PC-9 (cell line): Measurements from ENCODE around the gene VIM. TPM values are rescaled to one million over a fixed set of nuclear protein-coding genes. Genes with fewer than 3 reads are reported as not detected.

ENCODE experiments used
- BruUV-seq: library from RNA; stranded (reverse); fragments of 400-500 nt; replicated peaks from 2 replicates; lab custom pipeline; 2021; lab: Mats Ljungman, UMichigan
- CTCF ChIA-PET: fragments of 300-600 bp; sonication (Branson Sonifier 250); formaldehyde crosslinking; loops from one replicate; lab custom pipeline; 2022; ENCODE audit warnings: antibody characterized with exemption; lab: Charles Lee
- POLR2A ChIA-PET: fragments of 300-600 bp; sonication (Branson Sonifier 250); formaldehyde crosslinking; loops from one replicate; lab custom pipeline; 2022; ENCODE audit warnings: antibody characterized with exemption; ENCODE audit not compliant: unreplicated experiment; lab: Charles Lee
- DNase-seq, 2 experiments: peaks; one replicate each; pipeline versions ENCODE4 v3.0.0 to v3.0.0-alpha.2; 2015 to 2022; ENCODE audit warnings: mixed read lengths in 1 of 2
- H2AFZ ChIP-seq: fragments of 200-600 bp; sonication (generic); 2 replicates; pipeline ENCODE4 v1.8.1; 2017; ENCODE audit warnings: antibody characterized with exemption
- H3F3A ChIP-seq: fragments of 200-600 bp; sonication (generic); 2 replicates; pipeline ENCODE4 v1.8.1; 2017; ENCODE audit warnings: antibody characterized with exemption, mild to moderate bottlenecking, low read depth; ENCODE audit not compliant: insufficient read depth
- H3K27ac ChIP-seq: fragments of 200-600 bp; sonication (generic); 2 replicates; pipeline ENCODE4 v1.6.1; 2016; ENCODE audit warnings: mixed run types
- H3K27me3 ChIP-seq: fragments of 200-600 bp; sonication (generic); 2 replicates; pipeline ENCODE4 v1.6.1; 2016; ENCODE audit warnings: low read depth, mixed run types; ENCODE audit not compliant: insufficient read depth
- H3K36me3 ChIP-seq: fragments of 200-600 bp; sonication (generic); 2 replicates; pipeline ENCODE4 v1.6.1; 2016; ENCODE audit warnings: low read depth, mixed run types
- H3K4me1 ChIP-seq: fragments of 200-600 bp; sonication (generic); replicated peaks from 2 replicates; pipeline ENCODE4 v1.6.1; 2016; ENCODE audit warnings: mixed run types; ENCODE audit not compliant: insufficient read depth
- H3K4me2 ChIP-seq: fragments of 200-600 bp; sonication (generic); 2 replicates; pipeline ENCODE4 v1.6.1; 2017; ENCODE audit warnings: mixed run types
- H3K4me3 ChIP-seq: fragments of 200-600 bp; sonication (generic); 2 replicates; pipeline ENCODE4 v1.6.1; 2016; ENCODE audit warnings: mixed run types
- H3K79me2 ChIP-seq: fragments of 200-600 bp; sonication (generic); 2 replicates; pipeline ENCODE4 v1.6.1; 2017; ENCODE audit warnings: low read depth, mixed run types
- H3K9me2 ChIP-seq: fragments of 200-600 bp; sonication (generic); 2 replicates; pipeline ENCODE4 v1.8.1; 2017; ENCODE audit warnings: mild to moderate bottlenecking; ENCODE audit not compliant: insufficient read depth
- H3K9me3 ChIP-seq: fragments of 200-600 bp; sonication (generic); 2 replicates; pipeline ENCODE4 v1.8.1; 2016; ENCODE audit warnings: low read depth; ENCODE audit not compliant: insufficient read depth
- H4K20me1 ChIP-seq: fragments of 200-600 bp; sonication (generic); 2 replicates; pipeline ENCODE4 v1.8.1; 2017; ENCODE audit not compliant: insufficient read depth
- CTCF ChIP-seq: fragments of 200-600 bp; sonication (generic); conservative IDR thresholded peaks from 2 replicates; pipeline ENCODE4 v1.6.1; 2017; ENCODE audit warnings: mixed run types, antibody characterized with exemption, mild to moderate bottlenecking, moderate library complexity
- EZH2 ChIP-seq: fragments of 200-600 bp; sonication (generic); IDR thresholded peaks from 2 replicates; pipeline ENCODE4 v1.8.0; 2017; ENCODE audit warnings: antibody characterized with exemption, low read depth
- intact Hi-C: fragments of 100-400 bp; cut with micrococcal nuclease; formaldehyde crosslinking; loops from one replicate; pipeline ENCODE4 v1.10.0; 2022; ENCODE audit not compliant: unreplicated experiment
- total RNA-seq: library from RNA; stranded (reverse); gene quantifications from 2 replicates; pipeline ENCODE4 v1.2.3, GENCODE V29; 2021

Gene VIM
- total RNA-seq, 1 experiment from 2014 or later: 14.8 TPM

GRCh38 chr10:17233286-17233991, 5.4 kb downstream of the VIM start:
- H3F3A ChIP-seq: peaks cover 9% of the 10 kb centered on the region
- H3K4me3 ChIP-seq: no peak overlapping the region
- intact Hi-C loops: loop anchor here (5.0 kb wide), 1 partner anchor 111 kb away; no protein-coding TSS in a partner anchor

GRCh38 chr10:17234431-17234945, 6.4 kb downstream of the VIM start:
- CTCF ChIA-PET: no interaction called here
- H3K4me3 ChIP-seq: no peak overlapping the region
- H3K79me2 ChIP-seq: no peaks in the 10 kb centered on the region
- H2AFZ ChIP-seq: no peak overlapping the region
- no peak overlapping the region for H3K4me2 ChIP-seq
- no peaks in the 10 kb centered on the region for H3K36me3 ChIP-seq
- H3K27me3 ChIP-seq: no peaks in the 10 kb centered on the region
- H3K27ac ChIP-seq: no peak overlapping the region
- H3K9me2 ChIP-seq: no peaks in the 10 kb centered on the region
- H3K4me1 ChIP-seq: peaks cover 9% of the 10 kb centered on the region
- POLR2A ChIA-PET: no interaction called here
- TF ChIP-seq EZH2 (no peak), CTCF (no peak)
- intact Hi-C loops: loop anchor here (5.0 kb wide), 1 partner anchor 112 kb away; no protein-coding TSS in a partner anchor
- no peaks in the 10 kb centered on the region for H3K9me3 ChIP-seq
- peaks cover 9% of the 10 kb centered on the region for H3F3A ChIP-seq
- DNase-seq: no peak
- no TSS peak for BruUV-seq
- no peaks in the 10 kb centered on the region for H4K20me1 ChIP-seq

More at GRCh38 chr10:17233286-17233991, 5.4 kb downstream of the VIM start:
- Histone ChIP-seq H3K27me3 (no peaks in the 10 kb centered on the region), H3K79me2 (no peaks in the 10 kb centered on the region), H2AFZ (no peak overlapping the region), H3K27ac (no peak overlapping the region), H4K20me1 (no peaks in the 10 kb centered on the region), H3K4me1 (peaks cover 9% of the 10 kb centered on the region), H3K9me2 (no peaks in the 10 kb centered on the region), H3K4me2 (no peak overlapping the region), H3K36me3 (no peaks in the 10 kb centered on the region), H3K9me3 (no peaks in the 10 kb centered on the region)
- DNase-seq: no peak
- POLR2A ChIA-PET: no interaction called here
- BruUV-seq: no TSS peak
- TF ChIP-seq EZH2 (no peak), CTCF (no peak)
- CTCF ChIA-PET: no interaction called here

- no peaks in the 10 kb centered on the region for H3K9me3 ChIP-seq
- CTCF ChIA-PET: no interaction called here
- peaks cover 9% of the 10 kb centered on the region for H3F3A ChIP-seq
- DNase-seq: no peak
- POLR2A ChIA-PET: no interaction called here
- H4K20me1 ChIP-seq: no peaks in the 10 kb centered on the region
- H3K36me3 ChIP-seq: no peaks in the 10 kb centered on the region
- H3K27ac ChIP-seq: no peak overlapping the region
- intact Hi-C loops: no loop called here
- no peaks in the 10 kb centered on the region for H3K79me2 ChIP-seq
- H3K4me3 ChIP-seq: no peak overlapping the region
- TF ChIP-seq EZH2: no peak
- H3K4me2 ChIP-seq: no peak overlapping the region
- H3K27me3 ChIP-seq: no peaks in the 10 kb centered on the region
- BruUV-seq: no TSS peak
- no peaks in the 10 kb centered on the region for H3K9me2 ChIP-seq
- no peak overlapping the region for H2AFZ ChIP-seq
- peaks cover 9% of the 10 kb centered on the region for H3K4me1 ChIP-seq
Observed at GRCh38 chr10:17235136-17235535, 7.1 kb downstream of the VIM start.
